Common myeloid progenitor, CD34-positive (primary cell): ENCODE measurements around the gene HOOK2.

Experiments
- CTCF ChIA-PET: fragments of 350-600 bp; sonication (Branson Sonifier 250); formaldehyde crosslinking; loops from one replicate; lab custom pipeline; 2021; ENCODE audit warnings: antibody characterized with exemption; lab: Charles Lee
- POLR2A ChIA-PET: fragments of 350-600 bp; sonication (Branson Sonifier 250); formaldehyde crosslinking; loops from one replicate; lab custom pipeline; 2021; ENCODE audit warnings: antibody characterized with exemption; lab: Charles Lee
- DNase-seq, 3 donors: peaks; one replicate each; pipeline versions ENCODE4 v3.0.0 to v3.0.0-alpha.2; 2013
- H3K27ac ChIP-seq, 2 experiments: 1 replicate in 1 of 2; 2 replicates in 1 of 2; pipeline ENCODE4 v1.7.0; 2013; ENCODE audit warnings: inconsistent platforms in 2 of 2, low read length in 2 of 2, mild to moderate bottlenecking in 2 of 2, low read depth in 1 of 2, moderate library complexity in 1 of 2; ENCODE audit not compliant: severe bottlenecking in 2 of 2, insufficient read depth in 1 of 2, poor library complexity in 1 of 2
- H3K27me3 ChIP-seq, 5 experiments: replicated peaks in 2 of 5; 1 replicate in 3 of 5; 2 replicates in 2 of 5; pipeline versions ENCODE4 v1.6.1 to v1.7.0; 2013; ENCODE audit warnings: low read length in 4 of 5, mild to moderate bottlenecking in 2 of 5, moderate library complexity in 2 of 5, inconsistent platforms in 1 of 5; ENCODE audit not compliant: insufficient read depth in 5 of 5, control insufficient read depth in 4 of 5
- H3K36me3 ChIP-seq, 4 experiments: 1 replicate in 2 of 4; 2 replicates in 2 of 4; pipeline versions ENCODE4 v1.6.1 to v1.7.0; 2013; ENCODE audit warnings: low read length in 3 of 4, control low read depth in 1 of 4, mild to moderate bottlenecking in 1 of 4; ENCODE audit not compliant: control insufficient read depth in 4 of 4, insufficient read depth in 4 of 4
- H3K4me1 ChIP-seq, 4 experiments: 1 replicate in 3 of 4; 2 replicates in 1 of 4; pipeline versions ENCODE4 v1.6.1 to v1.7.1; 2013; ENCODE audit warnings: low read length in 3 of 4, mild to moderate bottlenecking in 3 of 4, control low read depth in 1 of 4, inconsistent platforms in 1 of 4, moderate library complexity in 1 of 4; ENCODE audit not compliant: control insufficient read depth in 4 of 4, insufficient read depth in 4 of 4; ENCODE audit errors: control extremely low read depth in 1 of 4
- H3K4me3 ChIP-seq, 7 experiments: 1 replicate in 4 of 7; 2 replicates in 3 of 7; pipeline versions ENCODE4 v1.5.1 to v1.7.0; 2013; ENCODE audit warnings: mild to moderate bottlenecking in 7 of 7, low read length in 6 of 7, moderate library complexity in 6 of 7, inconsistent platforms in 2 of 7, low read depth in 2 of 7, control low read depth in 1 of 7; ENCODE audit not compliant: insufficient read depth in 4 of 7, control insufficient read depth in 1 of 7; ENCODE audit errors: extremely low read depth in 1 of 7
- H3K9me3 ChIP-seq, 5 experiments: 1 replicate in 4 of 5; 2 replicates in 1 of 5; pipeline versions ENCODE4 v1.6.1 to v1.7.1; 2013; ENCODE audit warnings: low read length in 4 of 5, mild to moderate bottlenecking in 2 of 5, inconsistent platforms in 1 of 5, low read depth in 1 of 5, moderate library complexity in 1 of 5; ENCODE audit not compliant: control insufficient read depth in 4 of 5, insufficient read depth in 2 of 5; ENCODE audit errors: control extremely low read depth in 1 of 5
- WGBS: methylation state at CpG from one replicate; pipeline ENCODE4 v1.1.5; 2013; ENCODE audit not compliant: insufficient coverage; 5-methylcytosine and 5-hydroxymethylcytosine counted together

Gene HOOK2

DNA sequence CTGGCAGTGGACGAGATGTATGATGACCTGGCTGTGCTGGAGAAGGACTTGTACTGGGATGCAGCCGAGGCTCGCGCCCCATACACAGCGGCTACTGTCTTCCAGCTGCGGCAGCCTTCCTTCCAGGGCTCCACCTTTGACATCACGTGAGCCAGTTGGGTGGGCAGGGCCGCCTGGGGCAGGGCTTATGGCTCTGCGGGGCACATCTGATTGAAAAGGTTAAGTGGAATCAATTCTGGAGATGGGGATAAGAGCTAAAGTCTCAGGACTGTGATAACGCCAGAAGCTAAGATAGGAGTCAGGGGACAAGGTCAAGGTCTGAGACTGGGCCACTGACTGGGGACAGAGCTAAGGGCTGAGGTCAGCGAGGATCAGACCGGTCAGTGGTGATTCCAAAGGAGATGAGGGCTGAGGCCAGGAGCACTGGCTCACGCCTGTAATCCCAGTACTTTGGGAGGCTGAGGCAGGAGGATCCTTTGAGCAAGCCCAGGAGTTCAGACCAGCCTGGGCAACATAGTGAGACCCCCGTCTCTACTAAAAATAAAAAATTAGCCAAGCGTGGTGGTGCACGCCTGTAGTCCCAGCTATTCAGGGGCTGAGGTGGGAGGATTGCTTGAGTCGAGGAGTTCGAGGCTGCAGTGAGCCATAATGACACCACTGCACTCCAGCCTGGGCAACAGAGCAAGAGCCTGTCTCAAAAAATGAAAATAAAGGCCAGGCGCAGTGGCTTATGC lies 19.0 kb downstream of the HOOK2 start:
- ChIA-PET POLR2A (no interaction called here), CTCF (interaction anchor here (1.1 to 39.0 kb wide), 8 partner anchors 8 to 182 kb away, joined by 3 to 776 read pairs (median 8); partner anchors contain the start of genes GET3, JUNB, PRDX2 and THSD8)
- WGBS, result 91% methylated on average over 19 of the region's 19 CpGs

DNA sequence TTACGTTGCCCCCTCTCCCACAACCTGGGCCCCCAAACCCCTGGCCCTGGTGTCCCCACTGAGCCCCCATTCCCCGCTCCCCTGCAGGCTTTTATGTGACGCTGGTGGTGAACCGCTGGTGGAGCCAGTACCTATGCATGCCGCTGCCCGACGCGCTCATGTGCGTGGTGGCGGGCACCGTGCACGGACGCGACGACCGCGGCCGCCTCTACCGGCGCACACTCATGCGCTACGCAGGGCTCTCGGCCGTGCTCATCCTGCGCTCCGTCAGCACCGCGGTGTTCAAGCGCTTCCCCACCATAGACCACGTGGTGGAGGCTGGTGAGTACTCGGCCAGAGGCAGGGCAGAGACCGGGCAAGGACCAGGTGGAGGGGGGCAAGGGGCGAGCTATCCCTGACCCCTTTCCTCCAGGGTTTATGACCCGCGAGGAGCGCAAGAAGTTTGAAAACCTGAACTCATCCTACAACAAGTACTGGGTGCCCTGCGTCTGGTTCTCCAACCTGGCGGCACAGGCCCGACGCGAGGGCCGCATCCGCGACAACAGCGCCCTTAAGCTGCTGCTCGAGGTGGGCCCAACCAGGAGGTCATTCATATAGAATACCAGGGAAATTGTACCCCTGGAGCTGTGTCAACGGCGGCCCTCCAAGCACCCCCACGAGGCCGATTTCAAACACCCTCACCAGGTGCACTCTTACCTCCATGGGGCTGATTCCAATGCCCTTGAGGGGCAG lies 20.7 kb downstream of the HOOK2 start:
- H3K36me3 ChIP-seq, result no peaks in the 10 kb centered on the region
- ChIA-PET CTCF (interaction anchor here (0.6 to 39.0 kb wide), 6 partner anchors 10 to 234 kb away, joined by 3 to 776 read pairs (median 28); partner anchors contain the start of genes GET3, JUNB, PRDX2 and THSD8), POLR2A (interaction anchor here (0.6 kb wide), 1 partner anchor 1195 kb away, joined by 4 read pairs; no protein-coding TSS in a partner anchor)
- H3K4me1 ChIP-seq, result peaks cover 0 to 16% (median 8%) of the 10 kb centered on the region in 4 experiments
- WGBS, result 82% methylated on average over 49 of the region's 50 CpGs
- no peak for DNase-seq
- H3K9me3 ChIP-seq, result no peaks in the 10 kb centered on the region
- H3K4me3 ChIP-seq, result no peak overlapping the region
- H3K27me3 ChIP-seq, result peaks cover 0 to 45% (median 5%) of the 10 kb centered on the region in 5 experiments
- no peak overlapping the region for H3K27ac ChIP-seq

More for the DNA sequence above, 19.0 kb downstream of the HOOK2 start:
- Histone ChIP-seq H3K36me3 (no peaks in the 10 kb centered on the region), H3K4me3 (no peak overlapping the region), H3K4me1 (peaks cover 0 to 8% (median 5%) of the 10 kb centered on the region in 4 experiments), H3K27ac (no peak overlapping the region), H3K27me3 (peaks cover 0 to 30% (median 5%) of the 10 kb centered on the region in 5 experiments), H3K9me3 (no peaks in the 10 kb centered on the region)
- DNase-seq, result no peak

DNA sequence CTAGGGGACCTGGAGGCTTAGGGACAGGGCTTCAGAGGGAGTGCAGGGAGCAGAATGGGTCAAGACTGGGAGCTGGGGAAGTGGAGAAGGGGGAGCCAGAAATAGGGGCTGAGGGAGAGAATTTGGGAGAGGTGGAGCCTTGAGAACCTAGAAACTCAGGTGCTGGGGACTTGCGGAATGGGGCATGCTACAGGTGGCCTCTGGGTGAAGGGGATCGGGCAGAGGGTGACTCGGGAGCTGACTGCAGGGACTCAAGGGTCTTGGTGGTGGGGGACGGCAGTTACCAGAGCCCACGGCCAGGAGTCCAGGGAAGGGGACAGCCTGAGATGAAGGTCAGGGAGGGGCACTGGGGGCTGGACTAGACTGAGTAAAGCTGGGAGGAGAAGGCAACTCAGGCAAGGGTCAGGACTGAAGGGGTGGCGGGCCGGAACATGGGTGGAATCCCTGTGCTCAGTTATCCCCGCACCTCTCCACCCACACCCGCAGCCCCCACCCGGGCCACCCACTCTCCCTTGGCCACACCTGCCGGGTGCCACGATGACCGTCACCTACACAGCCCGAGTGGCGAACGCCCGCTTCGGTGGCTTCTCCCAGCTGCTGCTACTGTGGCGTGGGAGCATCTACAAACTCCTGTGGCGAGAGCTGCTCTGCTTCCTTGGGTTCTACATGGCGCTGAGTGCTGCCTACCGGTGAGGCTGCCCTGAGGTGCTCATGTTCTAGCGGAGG lies 23.1 kb downstream of the HOOK2 start:
- H3K9me3 ChIP-seq, result peaks cover 0 to 10% (median 7%) of the 10 kb centered on the region in 5 experiments

DNA sequence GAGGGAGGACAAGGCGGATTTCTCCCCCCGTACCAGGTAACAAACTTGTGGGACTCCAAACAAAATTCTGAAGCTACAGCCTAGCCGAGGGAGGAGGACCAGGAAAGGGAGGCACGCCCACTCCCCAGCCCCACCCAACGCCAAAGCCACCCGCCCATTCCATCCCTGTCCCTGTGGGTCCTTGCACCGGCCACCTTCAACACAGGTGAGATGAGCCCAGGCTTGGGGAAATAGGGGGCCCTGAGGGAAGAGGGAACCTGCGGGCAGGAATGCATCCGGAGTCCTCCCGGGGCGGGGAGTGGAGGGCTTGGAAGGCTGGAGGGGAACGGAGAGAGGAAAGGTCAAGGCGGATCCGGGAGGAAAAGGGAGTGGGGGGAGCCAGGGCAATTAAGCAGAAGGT lies 23.7 kb downstream of the HOOK2 start, which contains the start of gene BEST2:
BEST2 (plus strand) TSS at position 157 of the 400 bp plus-strand sequence. CDS start 802 bp downstream, outside the sequence.
- WGBS, result 49% methylated on average over 7 of the region's 14 CpGs
- Histone ChIP-seq H3K36me3 (peaks cover 7 to 18% (median 15%) of the 10 kb centered on the region in 4 experiments), H3K27ac (no peak within 1 kb of the TSS), H3K4me3 (no peak within 1 kb of the TSS), H3K4me1 (peaks cover 0 to 9% (median 3%) of the 10 kb centered on the region in 4 experiments), H3K9me3 (peaks cover 0 to 14% (median 10%) of the 10 kb centered on the region in 5 experiments), H3K27me3 (peaks cover 0 to 45% (median 5%) of the 10 kb centered on the region in 5 experiments)
- ChIA-PET POLR2A (interaction anchor here (1.1 kb wide), 1 partner anchor 15 kb away, joined by 3 read pairs; the partner anchor contains the start of gene GET3), CTCF (interaction anchor here (0.6 to 39.0 kb wide), 5 partner anchors 8 to 160 kb away, joined by 3 to 776 read pairs (median 11); partner anchors contain the start of genes GET3, TNPO2 and TRIR)
- DNase-seq, result no peak

More for the DNA sequence above, 23.1 kb downstream of the HOOK2 start:
- peaks cover 4 to 12% (median 12%) of the 10 kb centered on the region in 4 experiments for H3K36me3 ChIP-seq
- ChIA-PET POLR2A (interaction anchor here (0.6 to 1.1 kb wide), 2 partner anchors 15 to 25 kb away, joined by 3 read pairs; partner anchors contain the start of gene GET3), CTCF (interaction anchor here (0.6 to 39.0 kb wide), 6 partner anchors 8 to 159 kb away, joined by 3 to 776 read pairs (median 7); partner anchors contain the start of genes GET3, TNPO2 and TRIR)
- H3K27ac ChIP-seq, result no peak overlapping the region
- peaks cover 0 to 9% (median 3%) of the 10 kb centered on the region in 4 experiments for H3K4me1 ChIP-seq
- WGBS, result 89% methylated on average over 7 of the region's 23 CpGs
- peaks cover 0 to 45% (median 5%) of the 10 kb centered on the region in 5 experiments for H3K27me3 ChIP-seq
- DNase-seq, result no peak
- no peak overlapping the region for H3K4me3 ChIP-seq

DNA sequence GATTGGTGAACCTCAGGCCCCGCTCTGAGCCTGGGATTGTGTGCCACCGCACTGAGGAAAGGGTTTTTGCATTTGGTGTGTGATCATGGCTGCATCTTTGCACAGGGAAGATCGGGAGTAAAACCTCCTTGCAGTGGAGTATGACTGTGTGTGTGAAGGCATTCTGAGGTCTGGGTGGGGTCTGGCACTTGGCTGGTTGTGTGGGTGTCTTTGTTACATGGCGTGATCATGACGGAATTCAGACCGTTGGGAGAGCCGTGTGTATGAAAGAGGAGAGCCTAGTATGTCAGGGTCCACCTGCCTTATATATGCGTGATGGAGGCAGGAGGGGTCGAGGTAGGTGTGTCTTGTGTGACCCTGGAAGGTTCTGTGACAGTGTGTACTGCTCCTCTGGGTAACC lies 24.5 kb downstream of the HOOK2 start:
- no peak for DNase-seq
- Histone ChIP-seq H3K27ac (no peak overlapping the region), H3K4me3 (no peak overlapping the region), H3K4me1 (peaks cover 0 to 9% (median 3%) of the 10 kb centered on the region in 4 experiments), H3K36me3 (peaks cover 7 to 26% (median 20%) of the 10 kb centered on the region in 4 experiments), H3K27me3 (peaks cover 0 to 45% (median 5%) of the 10 kb centered on the region in 5 experiments), H3K9me3 (peaks cover 0 to 14% (median 10%) of the 10 kb centered on the region in 5 experiments)
- CTCF ChIA-PET, result interaction anchor here (0.9 to 43.3 kb wide), 3 partner anchors 9 to 22 kb away, joined by 3 to 776 read pairs (median 776); partner anchors contain the start of genes BEST2, GET3, HOOK2 and TNPO2
- WGBS, result 82% methylated on average over 8 of the region's 9 CpGs
- POLR2A ChIA-PET, result no interaction called here
